Measurements from ENCODE around the gene ZNF593.

The ZNF593 gene

GRCh38 chr1:26125946-26126320, 43.8 kb upstream of the ZNF593 start:
- CTCF ChIA-PET: interaction anchor here (0.7 to 7.9 kb wide), 10 partner anchors 11 to 196 kb away, joined by 3 to 93 read pairs (median 4); partner anchors contain the start of genes C1orf232, CEP85, PDIK1L and ZNF593
- POLR2A ChIA-PET: interaction anchor here (1.0 kb wide), 1 partner anchor 18 kb away, joined by 3 read pairs; no protein-coding TSS in a partner anchor
- TF ChIP-seq CTCF (IDR thresholded peaks at IDR 0.05; ENCODE audit: control extremely low read depth, extremely low read depth, low read depth, missing control alignments): no peak

DNA sequence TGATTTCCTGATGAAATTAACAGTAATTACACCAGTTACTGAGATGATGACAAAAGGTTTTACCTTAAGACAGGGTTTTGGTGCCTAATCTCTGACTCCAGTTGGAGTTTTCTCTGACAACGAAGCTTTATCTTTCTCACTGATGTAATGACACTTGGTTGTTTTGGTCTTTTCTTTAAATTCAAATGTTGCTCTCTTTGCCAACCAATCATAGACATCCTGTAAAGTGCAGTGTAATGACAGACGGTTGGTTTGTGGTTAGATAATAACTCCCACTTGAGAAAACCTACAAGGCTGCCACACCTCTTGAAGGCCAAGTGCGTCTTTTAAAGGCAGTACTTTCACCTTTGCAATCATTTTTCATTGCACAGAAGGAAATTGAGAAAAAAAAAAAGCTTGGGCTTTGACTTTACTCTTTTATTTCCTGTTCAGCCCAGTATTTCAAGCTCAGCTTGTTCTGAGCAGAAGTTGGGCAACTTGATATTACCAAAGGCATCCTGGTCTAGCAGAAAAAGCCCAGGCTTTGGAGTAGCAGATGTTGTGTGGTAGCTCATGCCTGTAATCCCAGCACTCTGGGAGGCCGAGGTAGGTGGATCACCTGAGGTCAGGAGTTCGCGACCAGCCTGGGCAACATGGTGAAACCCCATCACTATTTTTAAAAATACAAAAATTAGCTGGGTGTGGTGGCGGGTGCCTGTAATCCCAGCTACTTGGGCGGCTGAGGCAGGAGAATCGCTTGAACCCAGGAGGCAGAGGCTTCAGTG, 43.2 kb upstream of the ZNF593 start:
- DNase-seq (ENCODE audit: extremely low spot score): peak; percentile 74
- no peak for TF ChIP-seq CTCF (IDR thresholded peaks at IDR 0.05; ENCODE audit: control extremely low read depth, extremely low read depth, low read depth, missing control alignments)
- ChIA-PET CTCF (interaction anchor here (0.7 to 7.9 kb wide), 11 partner anchors 11 to 196 kb away, joined by 3 to 93 read pairs (median 5); partner anchors contain the start of genes C1orf232, CEP85, PDIK1L and ZNF593), POLR2A (interaction anchor here (1.0 kb wide), 1 partner anchor 19 kb away, joined by 3 read pairs; no protein-coding TSS in a partner anchor)

More at GRCh38 chr1:26125946-26126320, 43.8 kb upstream of the ZNF593 start:
- no peak for DNase-seq (ENCODE audit: extremely low spot score)

- TF ChIP-seq CTCF (IDR thresholded peaks at IDR 0.05; ENCODE audit: control extremely low read depth, extremely low read depth, low read depth, missing control alignments): no peak
- ChIA-PET POLR2A (interaction anchor here (1.0 kb wide), 1 partner anchor 20 kb away, joined by 3 read pairs; no protein-coding TSS in a partner anchor), CTCF (interaction anchor here (1.7 to 7.9 kb wide), 5 partner anchors 15 to 157 kb away, joined by 5 to 93 read pairs (median 12); partner anchors contain the start of genes C1orf232, PDIK1L and ZNF593)
- no peak for DNase-seq (ENCODE audit: extremely low spot score)
These were observed 42.2 kb upstream of the ZNF593 start for GRCh38 chr1:26127235-26128163.

DNA sequence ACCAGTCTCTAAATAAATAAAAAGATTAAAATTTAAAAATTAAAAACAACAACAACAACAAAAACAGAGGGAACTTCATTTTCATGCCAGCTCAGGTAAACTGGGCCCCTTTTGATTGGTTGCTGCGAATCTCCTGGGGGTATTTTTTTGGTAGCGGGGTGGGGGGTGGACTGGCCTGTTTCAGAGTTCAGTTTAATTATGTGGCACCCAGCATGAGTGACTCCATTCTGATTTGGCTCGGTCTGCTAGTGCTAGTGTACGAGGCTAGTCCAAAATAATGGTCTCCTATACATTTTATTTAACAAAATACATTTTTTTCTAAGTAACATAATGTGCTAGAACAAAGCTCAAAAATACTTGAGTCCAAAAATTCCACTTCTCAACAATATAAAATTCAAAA, 39.9 kb upstream of the ZNF593 start:
- no peak for DNase-seq (ENCODE audit: extremely low spot score)
- no peak for TF ChIP-seq CTCF (IDR thresholded peaks at IDR 0.05; ENCODE audit: control extremely low read depth, extremely low read depth, low read depth, missing control alignments)
- CTCF ChIA-PET: interaction anchor here (1.2 to 7.9 kb wide), 2 partner anchors 15 to 248 kb away, joined by 3 to 93 read pairs; no protein-coding TSS in a partner anchor
- POLR2A ChIA-PET: no interaction called here

GRCh38 chr1:26130695-26131094, 39.0 kb upstream of the ZNF593 start:
- TF ChIP-seq CTCF (IDR thresholded peaks at IDR 0.05; ENCODE audit: control extremely low read depth, extremely low read depth, low read depth, missing control alignments): no peak
- CTCF ChIA-PET: interaction anchor here (1.5 to 7.9 kb wide), 2 partner anchors 14 to 133 kb away, joined by 3 to 93 read pairs; partner anchors contain the start of gene PAFAH2
- POLR2A ChIA-PET: no interaction called here

More at GRCh38 chr1:26130695-26131094, 39.0 kb upstream of the ZNF593 start:
- no peak for DNase-seq (ENCODE audit: extremely low spot score)

Data from GM10248 (cell line).